CD4-positive, alpha-beta T cell treated with Interleukin-6 at 100 ng/mL for 8 hours (primary cell): ENCODE measurements around the gene TESMIN.

ENCODE experiments used
- DNase-seq: peaks from one replicate; pipeline ENCODE4 v3.0.0-alpha.2; 2020; ENCODE audit warnings: mixed read lengths, low spot score

Gene TESMIN

DNA sequence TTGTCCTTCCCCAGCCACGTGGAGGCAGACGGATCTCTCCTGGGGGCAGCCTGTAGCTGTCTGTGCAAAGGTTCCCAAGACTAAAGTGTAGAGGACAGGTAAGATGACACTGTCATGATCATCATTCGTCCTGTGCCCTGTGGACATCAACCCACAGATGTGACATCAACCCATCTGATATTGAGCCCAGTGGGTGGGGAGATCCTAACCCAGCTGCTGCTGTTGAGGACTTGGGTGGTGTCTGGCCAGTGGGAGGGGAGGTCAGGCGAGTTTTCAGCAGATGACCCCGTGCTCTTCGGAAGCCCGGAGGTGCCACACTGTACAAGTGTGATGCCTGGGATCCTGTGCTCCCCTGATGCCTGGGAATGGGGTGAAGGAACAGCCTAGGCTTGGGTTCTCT is 68.2 kb downstream of the TESMIN start:
- no peak for DNase-seq

- no peak for DNase-seq
Measured at GRCh38 chr11:68682531-68682961, 68.8 kb downstream of the TESMIN start.

DNA sequence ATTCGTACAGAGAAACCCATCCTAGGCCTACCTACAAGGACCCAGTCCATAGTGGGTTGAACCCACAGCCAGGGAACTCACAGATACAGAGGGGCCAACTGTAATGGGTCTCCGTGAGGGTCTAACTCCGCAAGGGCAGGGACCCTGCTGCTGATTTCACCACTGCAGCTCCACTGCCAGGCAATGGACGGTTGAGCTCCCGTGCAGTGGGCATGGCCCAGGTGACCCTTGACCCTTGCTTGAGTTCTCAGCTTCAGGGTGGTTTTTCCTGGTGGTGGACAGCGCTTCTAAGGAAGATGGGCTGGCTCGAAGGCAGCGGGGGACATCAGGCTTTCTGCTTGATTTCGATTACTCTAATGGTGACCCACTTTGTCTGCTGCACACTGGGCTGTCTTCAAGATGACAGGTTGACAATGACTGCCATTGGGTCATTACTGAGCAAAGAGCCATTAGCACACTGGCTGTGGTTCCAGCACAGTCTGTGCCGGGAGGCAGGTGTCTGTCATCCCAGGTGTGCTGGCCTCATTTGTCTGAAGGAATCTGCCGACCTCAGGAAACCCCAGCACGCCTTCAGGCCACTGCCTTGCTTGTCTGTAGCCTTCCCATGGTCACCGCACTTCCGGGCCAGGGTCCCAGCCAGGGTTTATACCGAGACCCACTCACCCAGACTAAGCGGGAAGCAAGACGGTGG is 70.6 kb downstream of the TESMIN start:
- DNase-seq = no peak

DNA sequence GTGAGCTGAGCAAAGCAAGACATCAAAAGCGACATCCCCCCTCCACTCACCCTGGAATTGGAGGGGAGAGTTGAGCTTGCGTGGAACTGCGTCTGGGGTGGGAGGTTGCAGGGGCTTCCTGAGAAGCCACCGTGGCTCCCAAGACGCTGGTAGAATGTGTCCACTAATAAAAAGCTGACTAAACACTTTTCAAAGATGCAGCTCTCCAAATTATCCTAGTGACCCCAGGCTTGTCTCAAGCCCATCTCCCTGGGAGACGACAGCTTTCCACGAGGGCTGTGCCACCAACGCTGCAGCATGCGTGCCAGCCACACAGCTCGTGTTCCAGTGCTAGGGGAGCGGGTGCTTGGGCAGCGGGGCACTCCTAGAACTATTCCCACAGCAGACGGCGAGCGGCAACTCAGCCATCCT is 73.3 kb downstream of the TESMIN start:
- no peak for DNase-seq

- DNase-seq = no peak
Measured at GRCh38 chr11:68677432-68677831, 73.9 kb downstream of the TESMIN start.

DNA sequence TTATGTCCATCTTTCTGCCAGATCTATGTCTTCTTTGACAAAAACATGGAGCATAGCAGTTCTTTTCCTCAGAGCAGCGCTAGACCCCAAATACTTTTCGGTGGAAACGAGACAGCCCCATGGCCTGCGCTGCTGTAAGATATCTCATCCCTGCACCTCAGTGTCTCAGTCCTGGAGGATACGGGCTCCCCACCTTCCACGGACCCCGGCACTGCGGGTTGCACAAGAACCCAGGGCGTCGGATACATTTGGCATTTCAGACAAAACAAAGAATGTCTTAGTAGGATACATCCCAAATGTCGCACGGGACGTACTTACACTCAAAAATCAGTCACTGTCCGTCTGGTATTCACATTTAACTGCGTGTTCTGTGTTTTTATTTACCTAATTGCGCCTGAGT is 76.9 kb downstream of the TESMIN start:
- no peak for DNase-seq

- DNase-seq = no peak
Measured at GRCh38 chr11:68673991-68674390, 77.3 kb downstream of the TESMIN start.

DNA sequence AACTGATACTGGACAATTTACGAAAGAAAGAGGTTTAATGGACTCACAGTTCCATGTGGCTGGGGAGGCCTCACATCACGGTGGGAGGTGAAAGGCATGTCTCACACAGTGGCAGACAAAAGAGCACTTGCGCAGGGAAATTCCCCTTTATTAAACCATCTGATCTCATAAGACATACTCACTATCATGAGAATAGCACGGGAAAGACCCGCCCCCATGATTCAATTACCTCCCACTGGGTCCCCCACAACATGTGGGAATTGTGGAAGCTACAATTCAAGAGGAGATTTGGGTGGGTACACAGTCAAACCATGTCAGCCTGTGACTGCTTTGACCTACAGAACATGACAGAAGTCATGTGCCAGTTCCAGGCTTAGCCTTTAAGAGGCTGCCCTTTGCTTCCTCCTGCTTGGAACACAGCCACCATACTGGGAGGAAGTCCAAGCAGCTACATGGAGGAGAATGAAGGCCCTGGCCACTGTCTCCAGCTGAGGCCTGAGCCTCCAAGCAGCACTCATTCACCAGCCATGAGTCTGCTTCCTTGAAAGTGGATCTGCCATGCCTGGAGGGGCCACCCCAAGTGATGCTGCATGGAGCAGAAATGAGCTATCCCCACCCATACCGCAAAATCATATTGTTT is 77.9 kb downstream of the TESMIN start:
- DNase-seq = no peak

GRCh38 chr11:68670208-68670992 is 80.9 kb downstream of the TESMIN start:
- DNase-seq = no peak

DNA sequence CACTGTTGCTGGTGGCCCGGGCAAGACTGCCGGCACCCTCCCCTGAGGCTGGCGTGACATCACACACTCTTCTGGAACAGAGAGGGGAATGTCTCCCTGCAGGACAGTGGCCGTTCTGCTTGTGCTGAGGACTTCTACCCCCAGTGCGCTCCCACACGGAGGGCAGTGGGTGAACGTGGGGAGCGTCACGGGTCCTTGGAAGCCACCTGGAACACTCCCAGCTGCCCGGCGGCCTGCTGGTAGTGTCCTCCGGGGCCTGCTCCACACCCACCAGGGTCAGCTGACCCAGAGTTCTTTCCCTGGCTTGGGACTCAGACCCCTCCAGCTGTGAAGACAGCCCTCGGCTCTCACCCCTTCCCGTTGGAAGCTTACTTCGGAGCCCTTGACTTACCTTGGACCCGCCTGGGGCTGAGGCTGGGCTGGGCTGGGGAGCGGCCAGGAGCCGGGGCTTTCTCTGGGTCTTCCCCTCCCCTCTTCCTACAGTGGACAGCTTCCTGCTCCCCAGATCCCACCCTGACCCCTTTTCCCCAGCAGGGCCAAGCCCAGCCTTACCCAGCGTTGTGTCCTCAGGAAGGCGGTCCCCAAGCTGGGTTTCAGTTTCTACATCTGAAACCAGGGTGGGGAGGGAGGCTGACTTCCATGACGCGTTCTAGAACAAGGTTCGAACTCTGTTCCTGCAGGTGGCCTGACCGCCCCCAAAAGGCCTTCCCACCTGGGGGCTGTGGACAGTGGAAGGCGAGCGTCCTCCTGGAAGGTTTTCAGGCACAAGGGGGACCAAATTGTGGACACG is 81.8 kb downstream of the TESMIN start:
- no peak for DNase-seq

GRCh38 chr11:68667511-68668500 is 83.5 kb downstream of the TESMIN start:
- no peak for DNase-seq

- no peak for DNase-seq
Measured at GRCh38 chr11:68666849-68667248, 84.5 kb downstream of the TESMIN start.

DNA sequence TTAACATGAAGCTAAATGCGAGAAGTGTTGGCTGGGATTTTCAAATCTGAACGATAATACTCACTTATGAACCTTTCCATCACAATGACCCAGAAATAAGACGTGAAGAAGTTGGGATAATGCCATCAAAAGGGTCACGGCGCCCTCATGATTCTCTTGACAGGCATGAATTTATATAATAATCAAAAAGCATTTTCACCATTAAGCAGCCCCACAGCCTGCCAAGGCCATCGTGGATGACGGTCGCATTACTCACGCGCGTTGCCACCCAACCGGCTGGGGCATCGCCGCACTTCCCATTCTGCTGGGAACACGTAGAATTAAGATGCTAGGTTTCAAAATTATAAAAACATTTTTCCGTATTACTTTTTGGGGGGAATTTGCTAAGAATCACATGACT is 85.9 kb downstream of the TESMIN start:
- no peak for DNase-seq

- no peak for DNase-seq
Measured at GRCh38 chr11:68664906-68665305, 86.4 kb downstream of the TESMIN start.

GRCh38 chr11:68664141-68664540 is 87.2 kb downstream of the TESMIN start:
- no peak for DNase-seq

GRCh38 chr11:68663482-68664010 is 87.8 kb downstream of the TESMIN start:
- no peak for DNase-seq

DNA sequence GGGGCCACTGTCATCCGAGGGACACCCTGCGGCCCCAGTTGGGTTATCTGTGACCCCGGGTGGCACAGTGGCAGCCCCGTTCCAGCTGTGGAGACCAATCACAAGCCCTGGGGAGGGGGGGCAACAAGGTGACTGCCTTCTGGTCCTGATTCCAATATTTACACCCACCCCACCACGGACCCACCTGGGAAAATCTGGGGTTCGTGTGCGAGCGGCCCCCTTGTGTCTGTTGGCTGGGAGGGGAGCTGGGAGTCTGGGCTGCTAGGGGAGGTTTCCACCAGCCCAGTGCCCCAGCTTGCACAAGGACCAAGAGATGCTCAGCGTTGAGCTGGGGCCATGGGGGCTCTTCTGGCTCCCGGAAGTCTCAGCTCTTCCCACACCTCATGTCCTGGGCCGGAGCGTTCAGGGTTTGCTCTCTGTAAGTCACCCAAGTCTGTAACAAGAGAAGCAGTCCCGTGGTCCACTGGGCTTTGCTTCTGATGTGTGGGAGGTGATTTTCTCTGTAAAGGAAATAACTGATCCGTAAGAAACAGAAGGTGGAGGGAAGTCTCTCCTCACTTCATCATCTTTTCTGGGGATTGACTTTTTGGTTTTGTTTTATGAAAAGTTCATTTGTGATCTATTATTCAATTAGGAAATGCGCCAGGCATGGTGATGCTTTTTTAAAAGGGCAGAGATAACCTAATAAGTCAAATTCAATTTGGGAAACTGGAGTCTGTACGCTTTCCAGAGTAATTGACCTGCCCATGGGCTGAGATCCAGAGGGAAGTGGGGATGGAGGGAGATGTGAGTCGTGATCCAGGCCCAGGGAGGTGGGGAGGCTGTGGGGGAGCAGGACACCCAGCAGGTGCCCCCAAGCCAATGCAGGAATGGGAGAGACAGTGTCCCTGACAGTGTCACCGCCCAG is 89.4 kb downstream of the TESMIN start:
- DNase-seq = no peak

DNA sequence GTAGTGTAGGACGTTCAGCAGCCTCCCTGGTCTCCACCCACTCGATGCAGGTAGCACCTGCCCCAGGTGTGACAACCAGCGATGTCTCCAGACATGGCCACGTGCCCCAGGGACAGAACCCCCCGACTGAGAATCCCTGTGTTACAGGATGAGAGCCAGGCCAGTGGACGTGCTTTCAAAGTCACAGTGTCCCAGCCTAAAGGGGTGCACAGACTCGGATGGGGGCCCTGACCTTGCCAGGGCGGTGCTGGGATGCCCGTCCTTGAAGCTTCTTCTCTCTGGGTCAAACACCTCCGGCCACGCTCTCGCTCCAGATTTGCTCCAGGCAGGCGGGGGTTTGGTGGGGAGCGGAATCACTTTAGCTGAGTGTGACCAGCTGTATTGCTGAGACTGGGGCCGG is 90.3 kb downstream of the TESMIN start:
- no peak for DNase-seq

DNA sequence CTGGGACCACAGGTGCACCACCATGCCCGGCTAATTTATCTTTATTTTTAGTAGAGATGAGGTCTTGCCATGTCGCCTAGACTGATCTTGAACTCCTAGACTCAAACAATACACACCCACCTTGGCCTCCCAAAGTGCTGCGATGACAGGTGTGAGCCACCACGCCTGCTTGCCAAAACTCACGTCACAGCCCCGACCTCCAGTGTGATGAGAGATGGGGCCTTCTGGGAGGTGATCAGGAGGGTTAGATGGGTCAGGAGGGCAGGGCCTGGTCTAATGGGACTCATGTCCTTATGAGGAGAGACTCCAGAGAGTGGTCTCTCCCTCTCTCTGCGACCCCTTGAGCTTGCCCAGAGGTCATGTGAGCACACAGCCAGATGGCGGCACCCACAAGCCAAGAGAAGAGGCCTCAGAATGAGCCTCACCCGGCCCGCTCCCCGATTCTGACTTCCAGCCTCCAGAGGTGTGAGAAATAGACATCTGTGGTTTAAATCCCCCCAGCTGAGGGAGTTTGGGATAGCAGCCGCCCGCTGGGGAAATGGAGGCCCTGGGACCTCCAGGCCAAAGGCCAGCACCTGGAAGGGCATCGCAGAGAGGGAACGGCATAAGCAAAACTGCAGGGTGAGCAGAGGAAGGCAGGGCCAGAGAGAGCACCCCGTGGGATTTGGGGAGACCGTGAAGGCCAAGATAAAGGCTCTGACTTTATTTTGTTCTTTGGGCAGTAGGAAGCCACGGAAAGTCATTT is 91.1 kb downstream of the TESMIN start:
- no peak for DNase-seq
